Sigmoid colon (tissue), 7 donors: ENCODE data around the gene ATF6B. TPM values are rescaled to one million over a fixed set of nuclear protein-coding genes. Genes with fewer than 3 reads are reported as not detected.
A peak's percentile ranks its signal among the peaks of the same experiment; 100 is the strongest.

Experiments
- DNase-seq: peaks from one replicate; pipeline ENCODE4 v3.0.0-alpha.2; 2019
- H3K27ac ChIP-seq, 4 donors: fragments of 200-600 bp; sonication (generic); one replicate each; pipeline ENCODE4 v1.5.1; 2016 to 2019; ENCODE audit warnings: mild to moderate bottlenecking in 1 of 4
- H3K27me3 ChIP-seq, 3 donors: fragments of 200-600 bp; sonication (generic); one replicate each; pipeline ENCODE4 v1.5.1; 2019; ENCODE audit warnings: mild to moderate bottlenecking in 1 of 3
- H3K36me3 ChIP-seq, 4 donors: fragments of 200-600 bp; sonication (generic); one replicate each; pipeline ENCODE4 v1.5.1; 2016 to 2019
- H3K4me1 ChIP-seq, 4 donors: fragments of 200-600 bp; sonication (generic); one replicate each; pipeline ENCODE4 v1.5.1; 2017 to 2019
- H3K4me3 ChIP-seq, 4 donors: fragments of 200-600 bp; sonication (generic); one replicate each; pipeline ENCODE4 v1.5.1; 2017 to 2019; ENCODE audit warnings: mild to moderate bottlenecking in 2 of 4, moderate library complexity in 1 of 4
- H3K9me3 ChIP-seq, 4 donors: fragments of 200-600 bp in 3 of 4; sonication (generic) in 3 of 4; one replicate each; pipeline versions ENCODE4 v1.5.1 to v1.6.1; 2013 to 2019
- CTCF ChIP-seq, 4 experiments: fragments of 450-650 bp in 3 of 4; fragments of 200-600 bp in 1 of 4; IDR thresholded peaks; one replicate each; pipeline ENCODE4 v1.5.1; 2016 to 2019; ENCODE audit warnings: antibody characterized with exemption in 4 of 4, mild to moderate bottlenecking in 3 of 4, moderate library complexity in 2 of 4
- EP300 ChIP-seq, 4 donors: sonication (generic); formaldehyde crosslinking; IDR thresholded peaks; one replicate each; pipeline ENCODE4 v1.6.1; 2017; ENCODE audit warnings: antibody characterized with exemption in 4 of 4
- POLR2A ChIP-seq, 2 donors: fragments of 450-650 bp; IDR thresholded peaks; one replicate each; pipeline ENCODE4 v1.6.1; 2016; ENCODE audit warnings: antibody characterized with exemption in 2 of 2, mild to moderate bottlenecking in 2 of 2, moderate library complexity in 2 of 2
- POLR2AphosphoS5 ChIP-seq, 4 donors: sonication (generic); formaldehyde crosslinking; IDR thresholded peaks; one replicate each; pipeline ENCODE4 v1.6.1; 2017; ENCODE audit warnings: antibody characterized with exemption in 4 of 4
- WGBS, 2 donors: extraction: QIAGEN DNeasy Blood & Tissue Kit; methylation state at CpG; one replicate each; pipeline ENCODE4 v1.1.7; 2013; 5-methylcytosine and 5-hydroxymethylcytosine counted together
- intact Hi-C: fragments of 100-400 bp; cut with DNase I; formaldehyde crosslinking; loops from one replicate; pipeline ENCODE4 v1.15.1; 2023
- polyA plus RNA-seq, 3 donors: library from polyadenylated mRNA; stranded (reverse); fragments of 200-250 nt; gene quantifications; one replicate each; pipeline ENCODE4 v1.2.3, GENCODE V29; 2013
- total RNA-seq, 4 donors: library from RNA; depleted of rRNA; stranded (reverse); fragments of >200 nt; gene quantifications; one replicate each; pipeline ENCODE4 v1.1.0, GENCODE V29; 2016
- donor health status: healthy with polysubstance abuse.
- donor health status: Bipolar disorder and iron deficiency.
- donor health status: healthy.

Gene ATF6B
- total and polyA plus RNA-seq, 7 donors = 10.9 to 93.6 (median 24.6) TPM

- no peaks in the 10 kb centered on the region for H3K9me3 ChIP-seq
- peaks cover 9 to 34% (median 29%) of the 10 kb centered on the region in 3 donors for H3K27me3 ChIP-seq
- intact Hi-C loops = no loop called here
- H3K36me3 ChIP-seq = peaks cover 0 to 5% (median 0%) of the 10 kb centered on the region in 4 donors
- no peak for DNase-seq
- peak overlapping the region in 2 of 4 donors; percentile 32 to 35 for H3K4me3 ChIP-seq
- WGBS, 2 donors = 17 to 31% methylated on average over 90 of the region's 90 CpGs
- H3K27ac ChIP-seq = peak overlapping the region in 1 of 4 donors; percentile 15
- TF ChIP-seq EP300 (IDR thresholded peaks at IDR 0.05) = no peak
- TF ChIP-seq CTCF (IDR thresholded peaks at IDR 0.05) = no peak
- TF ChIP-seq POLR2A (IDR thresholded peaks at IDR 0.05) = no peak
- no peak for TF ChIP-seq POLR2AphosphoS5 (IDR thresholded peaks at IDR 0.05)
- peaks cover 0 to 42% (median 36%) of the 10 kb centered on the region in 4 donors for H3K4me1 ChIP-seq
These were observed 31.4 kb downstream of the ATF6B start for GRCh38 chr6:32096394-32097258.

GRCh38 chr6:32096087-32096393, 32.0 kb downstream of the ATF6B start:
- 20 to 50% methylated on average over 36 of the region's 36 CpGs for WGBS, 2 donors
- Histone ChIP-seq H3K27me3 (peaks cover 9 to 34% (median 29%) of the 10 kb centered on the region in 3 donors), H3K27ac (peak overlapping the region in 1 of 4 donors; percentile 15), H3K36me3 (peaks cover 0 to 5% (median 0%) of the 10 kb centered on the region in 4 donors), H3K4me3 (peak overlapping the region in 2 of 4 donors; percentile 32 to 35), H3K9me3 (no peaks in the 10 kb centered on the region), H3K4me1 (peaks cover 0 to 45% (median 36%) of the 10 kb centered on the region in 4 donors)
- DNase-seq = no peak
- intact Hi-C loops = no loop called here
- TF ChIP-seq POLR2AphosphoS5 (IDR thresholded peaks at IDR 0.05) (no peak), EP300 (IDR thresholded peaks at IDR 0.05) (no peak), POLR2A (IDR thresholded peaks at IDR 0.05) (no peak), CTCF (IDR thresholded peaks at IDR 0.05) (no peak)

- Histone ChIP-seq H3K4me1 (peaks cover 0 to 45% (median 36%) of the 10 kb centered on the region in 4 donors), H3K27ac (peak overlapping the region in 1 of 4 donors; percentile 32), H3K4me3 (peak overlapping the region in 2 of 4 donors; percentile 32 to 35), H3K36me3 (peaks cover 0 to 5% (median 0%) of the 10 kb centered on the region in 4 donors), H3K9me3 (no peaks in the 10 kb centered on the region), H3K27me3 (peaks cover 9 to 34% (median 29%) of the 10 kb centered on the region in 3 donors)
- TF ChIP-seq EP300 (IDR thresholded peaks at IDR 0.05) (no peak), CTCF (IDR thresholded peaks at IDR 0.05) (no peak), POLR2AphosphoS5 (IDR thresholded peaks at IDR 0.05) (no peak), POLR2A (IDR thresholded peaks at IDR 0.05) (no peak)
- intact Hi-C loops = no loop called here
- 42 to 75% methylated on average over 30 of the region's 30 CpGs for WGBS, 2 donors
- no peak for DNase-seq
These were observed 32.5 kb downstream of the ATF6B start for GRCh38 chr6:32095338-32096086.

GRCh38 chr6:32092760-32093497, 35.1 kb downstream of the ATF6B start:
- intact Hi-C loops = no loop called here
- H3K4me1 ChIP-seq = peaks cover 0 to 46% (median 39%) of the 10 kb centered on the region in 4 donors
- peaks cover 9 to 32% (median 29%) of the 10 kb centered on the region in 3 donors for H3K27me3 ChIP-seq
- 22 to 56% methylated on average over 8 of the region's 8 CpGs for WGBS, 2 donors
- peak overlapping the region; percentile 43 to 79 (median 67) for H3K27ac ChIP-seq
- DNase-seq = peak; percentile 77
- peaks cover 0 to 5% (median 0%) of the 10 kb centered on the region in 4 donors for H3K36me3 ChIP-seq
- H3K4me3 ChIP-seq = no peak overlapping the region
- no peak for TF ChIP-seq POLR2A (IDR thresholded peaks at IDR 0.05)
- TF ChIP-seq POLR2AphosphoS5 (IDR thresholded peaks at IDR 0.05) = peak in 1 of 4 donors; percentile 11
- no peaks in the 10 kb centered on the region for H3K9me3 ChIP-seq
